Inflammatory macrophage treated with lipopolysaccharide for 4 hours (primary cell): ENCODE data around the gene GNAZ.
"Not testable (repeated sequence)": the region's sequence is repeated elsewhere in the genome, so short reads cannot be mapped to it uniquely, and the experiment has no call there.

Experiments used
- DNase-seq: peaks from one replicate; pipeline ENCODE4 v3.0.0-alpha.2; 2020

Gene GNAZ

DNA sequence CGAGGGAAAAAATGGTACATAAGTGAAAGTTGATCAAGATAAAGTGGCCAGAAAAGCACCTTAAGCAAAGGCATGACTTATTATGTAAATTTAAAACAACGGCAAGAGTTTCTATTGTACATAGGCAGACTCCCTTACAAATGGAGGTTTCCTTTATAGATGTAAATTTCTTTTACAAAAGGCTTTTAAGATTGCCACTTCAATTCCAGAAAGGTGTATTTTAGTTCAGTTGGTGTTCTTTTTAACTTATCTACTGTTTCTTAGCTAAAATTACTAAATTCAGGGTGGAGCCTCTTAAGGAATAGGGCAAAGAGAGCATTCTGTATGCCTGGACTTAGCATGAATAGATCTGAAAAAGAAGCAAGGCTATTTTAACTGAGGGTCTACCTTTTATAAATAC lies 24.9 kb upstream of the GNAZ start:
- DNase-seq, result no peak

DNA sequence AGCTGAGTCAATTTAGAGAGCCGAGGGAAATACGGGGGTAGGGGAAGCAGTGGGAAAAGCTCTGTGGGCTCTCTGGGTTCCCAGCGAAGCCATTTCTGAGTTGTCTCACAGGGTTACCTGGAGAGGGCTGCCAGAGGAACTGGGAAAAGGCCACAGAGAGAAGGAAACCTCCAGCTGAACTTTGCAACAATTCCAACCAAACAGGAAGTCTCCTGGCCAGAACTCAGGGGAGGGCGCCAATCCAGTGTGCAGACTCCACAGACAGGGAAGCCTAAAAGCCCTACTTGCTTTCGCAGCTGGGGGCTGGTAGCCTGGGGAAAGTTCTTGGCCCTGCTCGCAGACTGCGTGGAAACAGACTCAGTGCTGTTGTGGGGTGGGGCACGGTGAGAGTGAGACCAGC lies 23.1 kb upstream of the GNAZ start:
- DNase-seq, result no peak

DNA sequence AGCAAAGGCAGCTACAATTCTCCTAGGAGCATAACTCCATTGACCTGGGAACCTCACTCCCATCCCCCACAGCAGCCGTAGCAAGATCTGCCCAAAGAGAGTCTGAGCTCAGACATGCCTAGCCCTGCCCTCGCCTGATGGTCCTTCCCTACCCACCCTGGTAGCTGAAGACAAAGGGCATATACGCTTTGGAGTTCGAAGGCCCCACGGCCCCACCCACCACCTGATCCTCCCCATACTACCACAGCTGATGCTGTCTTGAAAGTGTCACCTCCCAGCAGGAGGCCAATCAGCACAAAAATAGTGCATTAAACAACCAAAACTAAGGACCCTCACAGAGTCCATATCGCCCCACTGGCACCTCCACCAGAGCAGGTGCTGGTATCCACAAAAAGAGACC lies 22.6 kb upstream of the GNAZ start:
- DNase-seq, result no peak

GRCh38 chr22:23050546-23050945 lies 19.8 kb upstream of the GNAZ start:
- not testable (repeated sequence) for DNase-seq

DNA sequence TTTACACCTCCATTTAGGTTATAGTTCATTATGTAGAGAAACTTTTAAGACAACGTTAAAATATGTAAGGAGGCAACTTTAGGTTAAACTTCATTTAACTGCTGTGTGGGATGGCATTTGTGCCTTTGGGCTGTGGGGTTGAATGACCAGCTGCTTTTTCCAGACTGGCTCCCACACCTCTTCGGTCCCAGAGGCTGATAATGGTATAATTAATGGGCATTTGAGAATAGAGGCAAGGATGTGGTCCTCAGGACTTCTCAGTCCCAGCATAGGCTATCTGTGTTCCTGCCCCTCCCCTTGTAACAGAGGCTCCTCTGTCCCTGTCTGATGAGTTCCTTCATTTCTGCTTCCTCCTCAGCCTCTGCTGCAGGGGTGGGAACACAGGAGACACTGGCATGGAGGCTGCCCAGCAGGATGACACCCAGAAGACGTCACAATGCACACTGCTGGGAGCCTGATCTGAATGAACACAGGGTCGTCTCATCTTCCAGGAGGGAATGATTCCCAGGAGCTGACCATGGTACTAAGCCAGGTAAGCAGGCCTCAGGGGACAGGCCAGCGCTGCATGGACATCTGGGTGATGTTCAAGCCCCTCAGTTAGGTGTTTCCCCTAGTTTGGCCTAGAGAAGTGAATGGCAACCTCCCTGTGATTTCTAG lies 17.1 kb upstream of the GNAZ start:
- DNase-seq, result no peak

- DNase-seq, result no peak
These were observed 16.3 kb upstream of the GNAZ start for GRCh38 chr22:23053912-23054530.

DNA sequence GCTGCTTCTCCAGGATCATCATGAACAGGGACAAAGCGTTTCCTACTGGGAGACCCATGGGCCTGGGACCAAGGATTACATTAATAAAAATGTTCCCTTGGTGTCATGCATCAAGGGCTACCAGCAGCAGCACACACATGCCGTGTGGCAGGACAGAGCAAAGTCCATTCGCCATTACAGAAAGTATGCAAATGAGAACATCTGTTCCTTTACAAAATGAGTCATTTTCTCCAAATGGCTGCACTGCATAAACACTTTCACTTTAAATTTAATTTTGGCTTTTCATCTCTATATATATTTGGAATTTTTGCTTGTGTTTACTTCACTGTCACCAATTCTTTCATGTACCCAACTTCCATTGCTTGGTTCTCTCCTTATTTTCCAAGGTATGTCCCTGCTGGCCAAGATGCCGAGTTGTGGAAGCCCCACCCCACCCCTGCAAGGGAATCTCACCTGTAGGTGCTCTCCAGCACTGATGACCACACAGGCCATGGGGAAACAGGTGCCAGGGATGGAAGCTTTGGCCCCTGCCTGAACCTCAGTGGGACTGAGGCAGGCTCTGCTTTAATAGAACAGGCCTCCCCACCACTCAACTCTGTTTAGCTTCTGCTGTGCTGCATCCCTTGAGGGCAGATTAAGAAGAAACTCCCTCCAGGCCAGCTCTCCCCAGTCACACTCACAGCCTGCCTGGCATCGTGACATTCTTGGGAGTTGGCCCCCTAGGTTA lies 15.6 kb upstream of the GNAZ start:
- no peak for DNase-seq

DNA sequence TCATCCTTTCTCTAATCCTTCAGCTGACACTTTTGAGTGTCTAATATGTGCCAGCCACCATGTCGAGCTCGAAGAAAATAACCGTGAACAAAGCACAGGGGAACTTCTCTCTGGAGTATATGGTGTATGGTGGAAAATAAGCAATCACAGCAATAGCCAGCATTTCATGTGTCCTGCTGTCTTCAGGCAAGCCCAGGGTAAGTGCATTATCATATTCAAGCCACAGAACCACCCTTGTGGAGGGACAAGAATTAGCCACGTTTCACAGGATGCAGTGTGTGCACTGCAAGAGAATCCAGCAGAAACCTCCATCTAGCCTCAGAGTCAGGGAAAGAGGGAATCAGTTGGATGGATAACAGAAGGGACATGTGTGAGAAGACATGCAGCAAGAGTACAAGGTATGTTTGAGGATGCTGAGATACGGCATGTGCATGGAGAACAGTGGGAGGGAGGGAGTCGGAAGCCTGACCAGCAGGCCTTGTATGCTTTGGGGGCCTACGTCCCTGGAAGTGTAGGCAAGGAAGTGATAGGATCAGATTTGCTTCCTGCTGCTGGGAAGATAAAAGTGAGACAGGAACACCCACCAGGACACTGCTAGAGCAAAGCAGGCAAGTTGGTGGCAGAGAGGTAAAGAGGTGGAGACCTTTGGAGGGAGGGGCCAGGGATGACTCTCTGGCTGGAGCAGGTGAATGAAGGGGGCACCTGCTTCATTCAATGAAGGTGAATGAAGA lies 14.7 kb upstream of the GNAZ start:
- no peak for DNase-seq

DNA sequence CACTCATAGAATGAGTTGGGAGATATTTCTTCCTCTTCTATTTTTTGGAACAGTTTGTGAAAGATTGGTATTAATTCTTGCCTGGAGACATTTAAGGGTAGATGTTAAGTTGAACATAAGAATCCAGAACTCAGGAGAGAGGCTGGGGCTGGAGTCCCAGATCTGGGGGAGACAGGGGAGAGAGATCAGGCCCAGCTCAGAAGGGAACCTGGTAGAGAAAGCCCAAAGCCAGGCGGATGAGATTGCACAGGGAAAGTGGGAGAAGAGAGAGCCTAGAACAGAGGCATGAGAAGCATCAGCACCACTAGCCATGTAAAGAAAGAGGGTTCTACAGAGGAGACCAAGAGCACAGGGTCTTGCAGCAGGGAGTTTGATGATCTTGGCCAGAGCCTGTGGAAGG lies 13.0 kb upstream of the GNAZ start:
- DNase-seq, result no peak

- DNase-seq, result no peak
These were observed 12.3 kb upstream of the GNAZ start for GRCh38 chr22:23058063-23058462.

DNA sequence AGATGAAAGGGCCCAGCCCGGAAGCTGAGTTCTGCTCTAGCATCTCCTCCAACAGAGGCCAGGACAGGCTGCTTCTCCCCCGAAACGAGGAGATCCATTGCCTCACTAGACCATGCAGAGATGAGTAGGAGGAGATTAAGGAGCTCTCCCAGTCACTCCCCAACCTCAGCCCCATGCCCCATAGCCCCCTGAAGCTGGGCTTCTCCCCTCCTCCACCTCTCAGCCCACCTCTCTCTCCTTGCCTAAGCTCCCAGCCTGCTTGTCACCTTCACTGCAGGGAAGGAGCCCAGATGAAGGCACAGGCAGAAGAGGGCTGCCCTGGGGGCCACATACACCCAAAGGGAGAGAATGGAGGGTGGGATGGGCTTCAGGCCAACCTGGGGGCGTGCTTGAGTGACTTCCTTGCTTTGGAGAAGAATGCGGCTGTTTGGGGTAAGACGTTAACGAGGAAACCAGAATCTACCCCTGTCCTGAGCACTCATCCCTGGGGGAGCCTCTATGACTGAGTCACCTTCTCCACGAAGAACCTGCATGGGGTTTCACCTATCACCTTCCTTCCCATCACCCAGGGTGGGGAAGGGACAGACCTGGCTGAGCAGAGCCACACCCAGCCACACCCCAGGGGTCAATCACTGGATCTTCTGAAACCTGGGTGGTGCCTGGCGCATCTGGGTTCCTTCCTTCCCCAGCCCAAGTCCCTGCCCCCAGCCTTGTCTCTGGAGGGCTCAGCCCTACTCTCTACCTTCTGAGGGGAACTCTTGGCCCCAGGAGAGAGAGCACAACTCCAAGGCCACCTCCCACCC lies 11.6 kb upstream of the GNAZ start:
- DNase-seq, result no peak

DNA sequence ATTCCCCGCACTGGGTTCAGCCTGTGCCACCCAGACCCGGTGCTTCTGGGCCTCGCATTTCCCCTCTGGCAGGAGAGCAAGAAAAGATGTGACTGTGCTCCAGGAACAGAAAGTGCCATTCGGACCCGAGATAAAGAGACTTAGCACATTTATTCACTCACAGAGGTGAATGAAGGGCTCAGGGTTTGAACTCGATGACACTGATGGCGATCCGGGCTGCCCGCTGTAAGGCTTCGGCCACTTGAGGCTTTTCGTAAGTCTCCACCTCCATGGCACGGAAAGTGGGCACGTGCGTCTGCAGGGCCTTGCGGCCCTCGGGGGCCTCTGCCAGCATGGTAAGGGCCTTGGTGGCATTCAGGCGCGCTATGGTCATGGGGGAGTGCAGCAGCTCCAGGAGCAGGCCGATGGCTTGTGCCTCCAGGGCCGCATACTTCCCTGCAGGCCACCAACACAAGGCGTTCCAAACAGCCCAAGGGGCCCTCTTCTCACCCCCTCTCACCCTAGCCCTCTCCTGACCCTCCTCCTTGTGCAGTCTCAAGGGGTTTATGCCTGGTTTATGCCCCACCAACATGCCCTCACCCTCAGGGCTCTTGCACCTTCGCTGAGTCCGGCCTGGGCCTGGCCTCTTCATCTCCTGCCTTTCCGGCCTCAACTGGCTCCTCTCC lies 10.9 kb upstream of the GNAZ start:
- no peak for DNase-seq

- DNase-seq, result no peak
These were observed 9.5 kb upstream of the GNAZ start for GRCh38 chr22:23060612-23061400.

DNA sequence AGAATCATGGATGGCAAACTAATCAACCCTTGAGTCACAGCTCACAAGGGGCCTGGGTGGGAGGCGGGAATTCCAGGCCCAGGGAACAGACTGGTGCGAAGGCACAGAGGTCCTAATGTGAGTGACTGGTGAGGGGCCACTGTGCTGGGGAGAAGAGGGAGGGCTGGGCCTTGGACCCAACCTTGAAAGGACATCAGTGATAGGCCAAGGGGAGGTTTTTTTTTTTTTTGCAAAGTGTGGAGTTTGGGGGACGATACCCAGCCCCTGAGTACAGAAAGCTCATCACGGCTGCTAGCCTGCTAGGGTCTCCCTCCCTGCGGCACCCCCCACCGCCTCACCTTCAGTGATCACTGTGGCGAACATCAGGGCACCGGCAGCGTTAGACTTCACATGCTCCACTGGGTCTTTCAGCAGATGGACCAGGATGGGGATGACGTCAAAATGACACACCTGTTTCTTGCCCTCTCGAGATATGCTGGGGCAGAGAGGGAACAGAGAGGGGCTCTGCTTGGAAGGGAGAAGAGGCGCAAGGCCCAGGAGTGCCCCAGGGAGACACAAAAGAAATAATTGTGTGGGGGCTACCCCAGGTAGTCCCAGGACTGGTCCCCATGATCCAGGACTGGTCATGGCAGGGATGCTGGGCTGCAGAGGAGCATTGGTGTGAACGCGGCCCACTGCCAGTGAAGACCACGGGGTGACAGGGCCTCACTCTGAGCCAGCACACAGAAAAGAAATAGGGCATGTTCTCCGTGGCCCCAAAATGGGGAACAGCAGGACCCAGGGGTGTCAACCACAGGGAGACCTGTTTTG lies 8.6 kb upstream of the GNAZ start:
- DNase-seq, result no peak

GRCh38 chr22:23062616-23063538 lies 7.4 kb upstream of the GNAZ start:
- no peak for DNase-seq

- no peak for DNase-seq
These were observed 6.6 kb upstream of the GNAZ start for GRCh38 chr22:23063539-23064380.

- DNase-seq, result no peak
These were observed 5.8 kb upstream of the GNAZ start for GRCh38 chr22:23064381-23065068.

- DNase-seq, result no peak
These were observed 5.3 kb upstream of the GNAZ start for GRCh38 chr22:23065069-23065451.
